Activated naive CD8-positive, alpha-beta T cell treated with anti-CD3 and anti-CD28 coated beads, Interleukin-2, amount 50 U/mL, for 24 hours (primary cell): ENCODE measurements around the gene TNNC1.

ENCODE experiments used
- ATAC-seq: fragments of 150-1000 bp; cut with Tn5 transposase; one replicate; pipeline ENCODE4 v1.10.0; 2021
- DNase-seq: peaks from one replicate; pipeline ENCODE4 v3.0.0; 2021
- H3K27ac Mint-ChIP-seq: one replicate; pipeline ENCODE4 v1.8.0; 2021; ENCODE audit warnings: mild to moderate bottlenecking, mixed read lengths
- H3K27me3 Mint-ChIP-seq: one replicate; pipeline ENCODE4 v1.8.0; 2021; ENCODE audit warnings: mixed read lengths
- H3K36me3 Mint-ChIP-seq: one replicate; pipeline ENCODE4 v1.8.0; 2021; ENCODE audit warnings: low read depth, mixed read lengths
- H3K4me1 Mint-ChIP-seq: one replicate; pipeline ENCODE4 v1.8.0; 2021; ENCODE audit warnings: mixed read lengths
- H3K4me3 Mint-ChIP-seq: one replicate; pipeline ENCODE4 v1.8.0; 2021; ENCODE audit warnings: mild to moderate bottlenecking, moderate library complexity, mixed read lengths
- H3K9me3 Mint-ChIP-seq: one replicate; pipeline ENCODE4 v1.8.0; 2021; ENCODE audit warnings: mixed read lengths

The TNNC1 gene

DNA sequence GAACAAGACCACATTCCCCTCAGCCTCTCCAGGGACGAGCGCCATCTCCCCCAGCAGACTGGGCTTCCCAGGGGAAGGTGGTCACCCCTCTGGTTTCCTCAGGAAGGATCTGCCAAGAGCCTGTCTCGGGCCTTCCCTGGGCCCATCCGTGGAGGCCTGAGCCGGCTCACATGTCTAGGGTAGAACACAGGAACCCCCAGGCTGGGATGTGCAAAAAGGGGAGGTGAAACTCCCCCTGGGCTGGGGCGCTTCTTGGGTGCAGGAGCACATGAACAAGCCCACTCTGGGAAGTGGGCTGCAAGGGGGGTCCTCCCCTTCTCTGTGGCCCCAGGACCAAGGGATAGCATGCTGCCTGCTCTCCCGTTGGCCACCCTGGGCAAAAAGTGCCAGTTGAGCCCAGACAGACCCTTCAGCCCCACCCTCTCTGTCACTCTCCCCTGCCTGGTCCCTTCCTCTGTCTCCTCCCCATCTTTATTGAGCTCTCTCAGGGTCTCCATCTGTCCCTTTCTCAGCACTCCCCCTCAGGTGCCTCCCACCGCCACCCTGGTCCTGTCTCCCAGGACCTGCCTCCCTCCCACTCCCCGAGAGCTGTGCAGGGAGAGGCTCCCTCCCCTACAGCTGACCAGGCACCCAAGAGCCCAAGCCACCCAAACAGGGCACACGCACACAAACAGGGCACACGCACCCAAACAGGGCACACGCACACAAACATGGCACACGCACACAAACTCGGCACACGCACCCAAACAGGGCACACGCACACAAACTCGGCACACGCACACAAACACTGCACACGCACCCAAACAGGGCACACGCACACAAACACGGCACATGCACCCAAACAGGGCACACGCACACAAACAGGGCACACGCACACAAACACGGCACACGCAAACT, 9.8 kb downstream of the TNNC1 start:
- Mint-ChIP-seq H3K27me3 (no peaks in the 10 kb centered on the region), H3K4me1 (peaks cover 5% of the 10 kb centered on the region), H3K27ac (no peak overlapping the region), H3K36me3 (no peaks in the 10 kb centered on the region), H3K9me3 (no peaks in the 10 kb centered on the region), H3K4me3 (no peak overlapping the region)
- DNase-seq: no peak
- no peak for ATAC-seq

DNA sequence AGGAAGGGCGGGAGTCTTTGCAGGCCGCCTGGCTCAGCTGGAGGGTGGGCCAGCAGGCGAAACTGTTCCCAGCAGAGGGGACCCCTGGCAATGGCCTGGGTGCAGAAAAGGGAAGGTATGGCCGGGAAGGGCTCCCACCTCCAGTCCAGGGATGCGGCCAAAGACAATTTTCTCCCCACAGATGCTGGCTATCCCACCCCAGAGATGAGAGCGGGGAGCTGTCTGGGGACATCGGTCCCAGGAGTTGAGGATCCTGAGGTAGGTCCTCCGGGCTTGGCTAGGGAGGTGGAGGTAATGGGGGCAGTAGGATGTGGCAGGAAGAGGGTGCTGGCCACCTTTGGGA, 10.6 kb downstream of the TNNC1 start:
- Mint-ChIP-seq H3K4me3 (no peak overlapping the region), H3K27ac (no peak overlapping the region), H3K4me1 (peaks cover 5% of the 10 kb centered on the region), H3K9me3 (no peaks in the 10 kb centered on the region), H3K36me3 (no peaks in the 10 kb centered on the region), H3K27me3 (no peaks in the 10 kb centered on the region)
- DNase-seq: no peak
- no peak for ATAC-seq

DNA sequence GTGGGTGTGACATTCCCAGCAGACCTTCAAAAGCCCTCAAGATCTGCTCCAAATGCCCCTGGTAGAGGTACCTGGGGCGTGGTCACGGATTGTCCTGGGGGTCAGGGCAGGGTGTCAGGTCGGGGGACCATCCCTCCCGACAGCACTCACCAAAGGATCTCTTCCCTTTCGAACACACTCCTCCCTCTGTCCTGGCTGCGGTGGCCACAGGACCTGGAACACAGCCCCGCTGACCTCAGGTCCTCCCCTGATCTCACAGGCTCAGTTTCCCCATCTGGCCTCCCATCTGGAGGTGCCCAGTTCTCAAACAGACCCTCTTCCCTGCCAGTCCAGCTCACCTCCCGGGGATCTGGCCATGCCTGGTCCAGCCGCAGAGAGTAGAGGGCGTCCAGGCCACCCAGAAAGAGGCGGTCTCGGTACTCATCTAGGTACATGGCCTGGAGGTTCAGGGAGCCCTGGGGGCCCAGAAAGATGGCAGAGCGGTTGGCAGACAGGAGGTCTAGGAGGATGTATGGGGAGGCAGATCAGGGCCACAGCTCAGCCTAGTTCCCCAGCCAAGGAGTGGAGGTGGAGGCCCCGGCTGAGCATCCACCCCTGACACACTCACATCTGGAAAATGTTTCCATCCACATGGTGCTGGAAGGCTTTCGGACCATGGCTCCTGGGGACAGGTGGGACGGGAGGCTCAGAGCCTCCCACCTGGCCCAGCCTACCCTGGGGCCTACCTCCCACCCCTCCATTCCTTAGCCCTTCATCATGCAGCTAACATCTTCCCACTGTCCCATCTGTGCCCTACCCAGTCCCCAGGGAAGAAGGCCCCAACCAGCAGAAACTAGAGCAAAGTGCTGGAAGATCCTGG, 11.2 kb downstream of the TNNC1 start:
- peaks cover 5% of the 10 kb centered on the region for H3K4me1 Mint-ChIP-seq
- no peaks in the 10 kb centered on the region for H3K9me3 Mint-ChIP-seq
- H3K4me3 Mint-ChIP-seq: no peak overlapping the region
- DNase-seq: no peak
- H3K27me3 Mint-ChIP-seq: no peaks in the 10 kb centered on the region
- no peaks in the 10 kb centered on the region for H3K36me3 Mint-ChIP-seq
- ATAC-seq: no peak
- H3K27ac Mint-ChIP-seq: no peak overlapping the region

DNA sequence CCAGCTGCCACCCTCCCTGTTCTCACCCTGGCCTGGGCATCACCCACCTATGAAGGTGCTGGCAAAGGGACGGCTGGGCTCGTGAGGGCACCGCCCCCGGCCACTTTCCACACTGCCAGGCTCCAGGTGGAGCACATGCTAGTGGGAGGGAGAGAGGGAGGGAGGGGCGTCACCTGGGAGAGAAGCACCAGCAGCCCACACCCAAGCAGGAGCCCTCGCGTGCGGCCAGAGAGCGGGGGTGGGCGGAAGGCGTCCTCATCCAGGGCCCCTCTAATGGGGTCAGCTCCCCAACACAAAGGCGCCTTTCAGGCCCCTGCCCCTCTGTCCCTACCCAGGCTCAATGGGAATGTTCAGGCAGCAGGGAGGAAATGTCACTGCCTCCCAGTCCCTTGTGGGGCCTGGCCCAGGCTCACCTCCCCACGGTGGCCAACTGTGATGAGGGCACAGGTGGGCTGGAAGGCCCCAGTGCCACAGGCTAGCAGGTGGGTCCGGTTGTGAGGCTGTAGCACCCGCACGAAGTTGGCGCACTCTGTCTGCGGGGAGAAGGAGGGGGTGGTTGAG, 12.0 kb downstream of the TNNC1 start:
- no peak for DNase-seq
- H3K4me1 Mint-ChIP-seq: peaks cover 5% of the 10 kb centered on the region
- no peak overlapping the region for H3K4me3 Mint-ChIP-seq
- H3K27ac Mint-ChIP-seq: no peak overlapping the region
- ATAC-seq: no peak
- no peaks in the 10 kb centered on the region for H3K36me3 Mint-ChIP-seq
- no peaks in the 10 kb centered on the region for H3K9me3 Mint-ChIP-seq
- H3K27me3 Mint-ChIP-seq: no peaks in the 10 kb centered on the region

DNA sequence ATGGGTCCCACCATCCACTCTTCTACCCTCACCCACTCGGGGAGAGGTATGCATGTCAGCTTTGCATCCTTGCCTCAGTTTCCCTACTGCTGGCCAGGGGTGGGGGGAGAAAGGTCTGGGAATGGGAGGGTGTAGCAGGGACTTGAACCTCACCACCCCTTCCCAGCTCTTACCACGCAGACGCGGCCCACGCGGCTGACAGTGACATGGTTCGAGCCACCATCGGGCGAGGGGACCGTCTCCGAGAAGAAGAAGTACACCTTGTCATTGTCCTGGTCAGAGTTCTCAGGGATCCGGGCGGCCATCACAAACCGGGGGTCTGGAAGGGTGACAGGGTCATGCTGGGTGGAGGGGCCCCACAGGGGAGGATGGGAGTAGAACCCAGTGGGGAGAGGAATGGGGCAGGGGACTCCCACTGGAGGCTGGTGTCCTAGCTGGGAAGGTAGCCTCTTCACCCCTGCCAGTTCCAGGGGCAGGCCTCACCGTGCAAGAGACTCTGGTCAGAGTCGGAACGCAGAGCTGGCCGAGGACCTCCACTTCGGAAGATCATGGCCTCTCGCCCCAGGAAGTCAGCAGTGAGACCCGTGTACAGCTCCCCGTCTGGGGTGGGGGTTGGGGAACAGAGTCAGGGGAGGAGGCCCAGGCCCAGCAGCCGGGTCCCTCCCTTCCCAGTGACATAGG, 12.6 kb downstream of the TNNC1 start:
- no peak overlapping the region for H3K27ac Mint-ChIP-seq
- H3K4me1 Mint-ChIP-seq: peaks cover 5% of the 10 kb centered on the region
- no peak for ATAC-seq
- DNase-seq: no peak
- H3K27me3 Mint-ChIP-seq: no peaks in the 10 kb centered on the region
- H3K9me3 Mint-ChIP-seq: no peaks in the 10 kb centered on the region
- no peak overlapping the region for H3K4me3 Mint-ChIP-seq
- H3K36me3 Mint-ChIP-seq: no peaks in the 10 kb centered on the region

DNA sequence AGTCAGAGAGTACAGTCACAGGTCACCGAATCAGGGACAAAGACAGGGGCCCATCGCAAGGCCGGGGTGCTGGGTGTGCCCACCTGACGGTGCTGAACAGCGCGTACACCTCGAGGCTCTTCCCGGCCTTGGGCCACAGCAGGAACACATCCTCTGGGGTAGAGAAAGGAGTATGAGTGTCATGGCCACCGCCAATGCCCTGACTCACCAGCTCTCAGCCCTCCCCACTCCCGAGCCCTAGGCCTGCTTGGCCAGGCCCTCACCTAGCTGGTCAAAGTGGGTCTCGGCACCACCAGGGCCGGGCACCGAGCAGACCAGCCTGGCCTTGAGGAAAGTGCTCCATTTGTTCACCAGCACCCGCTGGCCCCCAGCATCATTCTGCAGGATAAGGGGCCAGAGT, 13.2 kb downstream of the TNNC1 start:
- Mint-ChIP-seq H3K36me3 (no peaks in the 10 kb centered on the region), H3K9me3 (no peaks in the 10 kb centered on the region), H3K4me1 (peaks cover 5% of the 10 kb centered on the region), H3K27me3 (no peaks in the 10 kb centered on the region), H3K4me3 (no peak overlapping the region), H3K27ac (no peak overlapping the region)
- DNase-seq (no peak), ATAC-seq (no peak)

DNA sequence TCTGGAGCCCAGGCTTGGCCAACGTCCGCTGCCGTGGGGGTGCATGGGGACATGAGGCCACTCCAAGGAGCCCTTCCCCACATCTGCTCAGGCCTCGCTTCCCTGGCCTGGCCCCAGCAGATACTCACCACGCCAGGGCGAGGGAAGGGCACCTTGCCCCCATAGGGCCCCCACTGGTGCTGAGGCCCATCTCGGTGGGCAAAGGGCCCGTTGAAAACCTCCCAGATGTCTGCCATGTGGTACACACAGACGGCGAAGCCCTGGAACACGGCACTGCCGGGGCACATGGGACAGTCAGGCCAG, 13.6 kb downstream of the TNNC1 start:
- H3K9me3 Mint-ChIP-seq: no peaks in the 10 kb centered on the region
- DNase-seq (no peak), ATAC-seq (no peak)
- H3K27me3 Mint-ChIP-seq: no peaks in the 10 kb centered on the region
- H3K4me1 Mint-ChIP-seq: peaks cover 5% of the 10 kb centered on the region
- no peak overlapping the region for H3K27ac Mint-ChIP-seq
- H3K4me3 Mint-ChIP-seq: no peak overlapping the region
- no peaks in the 10 kb centered on the region for H3K36me3 Mint-ChIP-seq

DNA sequence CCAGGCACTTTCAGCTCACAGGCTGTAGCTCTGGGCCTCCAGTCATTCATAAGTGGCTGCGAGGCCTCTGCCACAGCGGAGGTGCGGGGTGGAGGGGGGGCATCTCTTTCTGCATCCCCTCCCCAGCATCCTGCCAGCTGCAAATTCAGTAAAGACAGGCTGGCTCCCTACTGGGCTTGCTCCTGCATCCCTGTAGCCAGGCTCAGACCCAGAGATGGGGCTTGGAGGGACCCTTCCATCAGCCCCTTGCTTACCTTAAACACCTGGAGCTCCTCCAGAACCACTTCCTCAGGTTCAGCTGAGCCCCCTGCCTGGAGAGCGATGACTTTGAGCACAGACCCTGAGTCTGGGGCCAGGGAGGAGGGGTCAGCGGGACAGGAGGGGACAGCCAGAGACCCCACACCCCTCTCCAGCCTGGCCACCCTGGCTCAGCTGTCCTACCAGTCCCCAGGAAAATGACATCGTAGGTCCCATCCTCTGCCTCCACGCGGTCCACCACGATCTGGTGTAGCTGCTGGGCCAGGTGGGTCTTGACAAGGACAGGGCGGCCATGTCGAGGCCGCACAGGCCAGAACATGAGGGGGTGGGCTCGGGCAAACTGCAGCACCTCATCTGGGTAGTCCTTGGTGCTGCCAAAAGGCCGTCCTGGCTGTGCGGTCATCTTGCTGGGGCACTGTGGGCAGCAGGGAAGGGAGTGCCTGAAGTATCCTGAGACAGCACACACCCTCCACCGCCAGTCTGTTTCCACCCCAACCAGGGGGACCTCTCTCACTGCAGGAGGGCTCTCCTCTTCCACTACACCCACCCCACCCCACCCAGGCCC, 14.2 kb downstream of the TNNC1 start:
- no peaks in the 10 kb centered on the region for H3K27me3 Mint-ChIP-seq
- H3K27ac Mint-ChIP-seq: no peak overlapping the region
- H3K4me3 Mint-ChIP-seq: no peak overlapping the region
- ATAC-seq (no peak), DNase-seq (no peak)
- H3K4me1 Mint-ChIP-seq: peaks cover 4% of the 10 kb centered on the region
- H3K36me3 Mint-ChIP-seq: no peaks in the 10 kb centered on the region
- H3K9me3 Mint-ChIP-seq: no peaks in the 10 kb centered on the region

DNA sequence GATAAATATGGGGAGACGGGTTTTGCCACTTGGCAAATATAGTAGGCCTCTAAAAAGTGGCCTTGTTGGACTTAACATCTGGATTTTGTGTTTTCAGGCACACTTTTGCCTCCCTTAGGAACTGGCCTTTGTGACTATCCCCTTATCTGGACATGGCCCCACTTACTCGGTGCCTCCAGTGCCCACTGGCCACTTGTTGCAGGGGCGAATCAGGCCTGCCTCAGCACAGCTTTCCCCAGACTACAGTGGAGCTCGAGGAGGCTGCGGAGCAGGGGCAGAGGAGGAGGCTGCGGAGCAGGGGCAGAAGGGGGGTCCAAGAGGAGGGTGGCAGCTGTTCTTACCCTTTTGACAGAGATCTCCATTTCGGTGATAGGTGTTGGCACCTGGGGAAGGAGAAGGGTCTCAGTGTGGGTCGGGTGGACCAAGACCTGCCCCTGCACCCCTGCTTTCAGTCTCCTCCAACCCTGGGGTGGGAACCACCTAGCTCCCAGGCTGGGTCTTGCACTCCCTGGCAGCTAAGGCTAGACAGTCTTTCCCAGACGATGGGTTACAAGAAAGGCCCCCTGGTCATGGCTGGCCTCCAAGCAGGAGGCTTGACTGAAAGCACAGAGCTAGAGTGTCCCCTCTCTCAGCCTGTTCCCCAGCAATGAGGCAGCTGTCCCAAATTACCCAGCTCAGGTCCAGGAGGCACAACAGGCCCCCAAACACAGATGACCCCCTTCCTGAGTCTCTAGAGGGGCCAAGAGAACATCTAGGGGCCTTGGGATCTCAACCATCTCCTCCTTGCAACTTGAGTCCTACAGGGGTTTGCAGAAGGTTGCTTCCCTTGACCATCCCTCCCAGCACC, 15.0 kb downstream of the TNNC1 start:
- no peaks in the 10 kb centered on the region for H3K36me3 Mint-ChIP-seq
- H3K4me1 Mint-ChIP-seq: no peaks in the 10 kb centered on the region
- H3K9me3 Mint-ChIP-seq: no peaks in the 10 kb centered on the region
- no peak overlapping the region for H3K4me3 Mint-ChIP-seq
- no peak overlapping the region for H3K27ac Mint-ChIP-seq
- no peak for DNase-seq
- no peaks in the 10 kb centered on the region for H3K27me3 Mint-ChIP-seq
- ATAC-seq: no peak

DNA sequence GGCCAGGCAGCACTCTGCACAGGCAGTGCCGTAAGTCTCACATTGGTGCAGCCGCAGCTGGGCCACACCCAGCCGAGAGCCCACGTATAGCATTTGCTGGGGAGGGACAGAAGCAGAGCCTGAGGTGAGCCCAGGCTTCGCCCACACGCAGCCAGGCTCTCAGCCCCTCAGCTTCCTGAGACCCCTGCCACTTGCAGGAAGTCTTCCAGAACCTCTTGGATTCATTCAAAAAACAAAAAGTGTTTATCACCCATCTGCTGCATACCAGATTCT, 15.8 kb downstream of the TNNC1 start:
- DNase-seq (no peak), ATAC-seq (no peak)
- no peaks in the 10 kb centered on the region for H3K36me3 Mint-ChIP-seq
- H3K27ac Mint-ChIP-seq: no peak overlapping the region
- no peak overlapping the region for H3K4me3 Mint-ChIP-seq
- H3K4me1 Mint-ChIP-seq: no peaks in the 10 kb centered on the region
- no peaks in the 10 kb centered on the region for H3K27me3 Mint-ChIP-seq
- no peaks in the 10 kb centered on the region for H3K9me3 Mint-ChIP-seq

DNA sequence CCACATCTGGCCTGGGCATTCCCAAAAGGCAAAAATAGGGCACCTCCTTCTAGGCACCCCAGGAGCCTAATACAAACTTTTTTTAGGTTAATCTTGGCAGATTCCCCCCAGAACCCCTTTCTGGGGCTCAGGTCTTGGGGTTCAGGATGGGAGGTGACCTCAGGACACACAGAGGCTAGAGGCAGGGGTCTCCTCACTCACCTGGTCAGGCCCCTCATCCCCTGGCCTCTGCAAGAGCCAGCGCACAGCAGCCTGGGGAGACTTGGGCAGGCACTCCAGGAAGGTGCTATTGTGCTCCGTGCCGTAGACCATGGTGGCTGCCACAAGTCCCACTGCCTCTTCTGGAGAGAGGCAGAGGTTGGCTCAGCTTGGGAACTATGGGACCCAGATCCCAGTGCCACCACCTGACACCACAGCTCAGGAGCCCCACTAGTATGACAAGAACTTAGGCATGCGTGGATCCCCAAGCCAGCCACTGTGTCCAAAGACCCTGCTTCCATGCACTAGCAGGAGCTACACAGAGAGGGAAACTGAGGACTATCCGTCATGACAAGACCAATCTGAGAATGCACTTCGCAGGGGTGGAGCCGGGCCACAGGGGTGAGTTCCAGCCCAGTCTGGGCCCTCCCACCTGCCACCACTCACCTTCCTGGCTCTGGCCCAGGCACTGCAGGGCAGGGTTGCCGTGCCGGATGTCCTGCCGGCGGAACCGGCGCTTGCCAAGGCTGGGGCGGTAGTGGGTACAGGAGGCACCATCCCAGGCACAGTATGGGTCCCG, 16.3 kb downstream of the TNNC1 start:
- H3K27ac Mint-ChIP-seq: no peak overlapping the region
- no peak for ATAC-seq

DNA sequence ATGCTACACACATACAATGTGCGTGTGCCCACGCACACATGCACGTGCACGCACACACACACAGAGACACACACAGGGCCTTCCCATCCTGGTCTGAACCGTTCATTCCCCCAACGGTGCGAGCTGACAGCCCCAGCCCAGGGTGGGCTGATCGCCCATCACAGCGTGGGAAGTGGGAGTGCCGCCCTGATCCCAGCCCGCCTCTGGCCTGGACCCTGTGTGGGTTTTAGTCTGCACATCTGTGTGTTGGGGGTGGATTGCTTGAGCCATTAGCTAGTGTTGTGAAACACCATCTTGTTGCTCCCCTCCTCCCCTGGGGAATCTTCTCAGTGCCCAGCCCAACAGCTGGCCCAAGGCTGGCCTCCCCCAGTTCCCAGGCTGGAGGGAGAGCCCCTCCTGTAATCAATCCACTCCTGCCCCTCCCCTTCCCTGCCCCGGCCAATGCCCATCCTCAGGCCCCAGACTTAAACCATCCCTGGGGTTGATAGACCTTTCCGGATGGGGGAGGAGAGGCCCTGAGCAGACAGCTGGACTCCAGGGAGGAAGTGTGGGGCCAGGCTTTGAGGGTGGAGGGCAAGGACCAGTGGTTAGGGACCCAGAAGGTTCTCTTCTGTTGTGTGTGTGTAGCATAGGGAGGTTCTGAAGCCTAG, 17.2 kb downstream of the TNNC1 start:
- ATAC-seq: no peak

More for the DNA sequence above, 16.3 kb downstream of the TNNC1 start:
- H3K27me3 Mint-ChIP-seq: no peaks in the 10 kb centered on the region
- DNase-seq: no peak
- H3K4me3 Mint-ChIP-seq: no peak overlapping the region
- H3K36me3 Mint-ChIP-seq: no peaks in the 10 kb centered on the region
- H3K4me1 Mint-ChIP-seq: no peaks in the 10 kb centered on the region
- no peaks in the 10 kb centered on the region for H3K9me3 Mint-ChIP-seq

More for the DNA sequence above, 17.2 kb downstream of the TNNC1 start:
- Mint-ChIP-seq H3K9me3 (no peaks in the 10 kb centered on the region), H3K4me1 (no peaks in the 10 kb centered on the region), H3K36me3 (no peaks in the 10 kb centered on the region), H3K4me3 (no peak overlapping the region), H3K27me3 (no peaks in the 10 kb centered on the region), H3K27ac (no peak overlapping the region)
- no peak for DNase-seq
